GM19099 (cell line): ENCODE results near the gene GNB4.

Experiments used
- POLR2A ChIP-seq: IDR thresholded peaks from 3 replicates; pipeline ENCODE4 v1.6.1; 2011; ENCODE audit warnings: low read depth; ENCODE audit not compliant: insufficient read length; ENCODE audit errors: extremely low read depth

Gene GNB4

GRCh38 chr3:179451265-179452175 lies at the start of gene GNB4:
GNB4 (minus strand) TSS chr3:179451470; CDS start chr3:179426200, 25,270 bp downstream.
- peak; percentile 38 for TF ChIP-seq POLR2A

DNA sequence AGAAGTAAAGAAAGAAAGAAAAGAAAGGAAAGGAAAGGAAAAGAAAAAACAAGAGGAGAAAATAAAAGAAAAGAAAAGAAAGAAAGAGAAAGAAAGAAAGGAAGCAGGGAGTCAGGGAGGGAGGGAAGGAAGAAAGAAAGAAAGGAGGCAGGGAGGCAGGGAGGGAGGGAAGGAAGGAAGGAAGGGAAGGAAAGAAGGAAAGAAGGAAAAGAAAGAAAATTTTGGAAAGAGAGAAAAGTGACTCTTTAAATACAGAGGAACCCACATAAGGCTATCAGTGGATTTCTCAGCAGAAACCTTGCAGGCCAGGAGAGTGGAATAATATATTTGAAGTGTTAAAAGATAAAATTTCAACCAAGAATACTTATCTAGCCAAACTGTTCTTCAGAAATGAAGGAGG lies 44.2 kb upstream of the GNB4 start:
- TF ChIP-seq POLR2A: no peak

DNA sequence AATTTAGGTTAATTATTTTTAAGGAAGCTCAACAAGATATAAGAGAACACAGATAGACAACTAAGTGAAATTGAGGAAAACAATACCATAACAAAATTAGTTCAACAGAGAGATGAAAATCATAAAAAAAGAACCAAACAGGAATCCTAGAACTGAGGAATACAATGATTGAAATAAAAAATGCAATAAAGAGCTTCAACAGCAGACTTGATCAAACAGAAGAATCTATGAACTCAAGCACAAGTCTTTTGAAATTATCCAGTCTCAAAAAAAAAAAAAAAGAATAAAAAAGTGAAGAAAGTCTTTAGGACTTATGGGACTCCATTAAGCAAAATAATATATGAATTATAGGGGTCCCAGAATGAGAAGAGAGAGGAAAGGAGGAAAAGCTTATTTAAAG lies 42.0 kb upstream of the GNB4 start:
- no peak for TF ChIP-seq POLR2A

GRCh38 chr3:179488213-179488612 lies 36.9 kb upstream of the GNB4 start:
- no peak for TF ChIP-seq POLR2A

- TF ChIP-seq POLR2A: no peak
Measured at GRCh38 chr3:179486806-179487205, 35.5 kb upstream of the GNB4 start.

- TF ChIP-seq POLR2A: no peak
Measured at GRCh38 chr3:179482857-179483256, 31.6 kb upstream of the GNB4 start.

DNA sequence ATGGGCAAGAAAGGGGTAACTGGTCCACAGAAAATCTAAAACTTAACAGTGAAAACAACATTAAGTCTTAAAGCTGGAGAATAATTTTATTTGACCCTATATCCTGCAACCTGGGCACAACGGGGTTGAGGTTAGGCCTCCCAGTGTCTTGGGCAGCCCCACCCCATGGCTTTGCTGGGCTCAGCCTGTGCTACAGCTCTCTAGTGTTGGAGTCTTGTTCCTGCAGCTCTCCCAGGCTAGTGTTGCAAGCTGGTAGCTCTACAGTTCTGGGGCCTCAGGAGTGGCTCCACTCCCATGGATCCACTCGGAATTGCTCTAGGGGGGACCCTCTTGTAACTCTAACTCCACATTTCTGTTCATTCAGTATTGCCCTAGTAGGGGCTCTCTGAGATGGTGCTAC lies 24.9 kb upstream of the GNB4 start:
- TF ChIP-seq POLR2A: no peak

DNA sequence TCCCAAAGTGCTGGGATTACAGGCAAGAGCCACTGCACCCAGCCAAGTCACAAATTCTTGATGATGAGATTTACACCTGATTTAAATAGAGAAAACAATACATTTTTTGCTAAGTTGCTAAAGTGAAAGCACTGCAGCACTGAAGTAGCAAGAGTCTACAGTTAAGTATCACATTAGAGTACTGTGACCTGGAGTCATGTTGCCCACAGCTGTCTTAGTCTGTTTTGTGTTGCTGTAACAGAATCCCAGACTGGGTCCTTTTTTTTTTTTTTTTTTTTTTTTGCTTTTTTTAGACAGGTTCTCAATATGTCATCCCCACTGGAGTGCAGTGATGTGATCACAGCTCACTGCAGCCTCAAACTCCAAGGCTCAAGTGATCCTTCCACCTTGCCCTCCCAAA lies 23.2 kb upstream of the GNB4 start:
- TF ChIP-seq POLR2A: no peak

DNA sequence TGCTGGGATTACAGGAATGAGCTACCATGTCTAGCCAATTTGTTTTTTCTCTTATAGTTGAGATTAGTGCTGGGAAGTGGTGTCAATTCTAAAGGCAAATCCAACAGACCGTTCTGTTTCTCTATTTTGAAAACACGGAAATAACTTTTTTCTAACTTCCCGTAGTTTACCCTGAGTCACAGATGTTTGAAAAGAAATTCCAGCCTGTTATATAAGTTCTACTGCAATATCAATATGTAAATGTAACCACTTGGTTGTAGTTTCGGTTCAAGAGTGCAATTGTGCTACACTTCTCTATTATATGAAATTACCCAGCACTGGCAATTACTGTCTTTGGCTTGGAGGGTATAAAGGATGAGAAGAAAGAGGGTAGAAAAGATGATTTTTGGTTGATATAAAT lies 22.3 kb upstream of the GNB4 start:
- no peak for TF ChIP-seq POLR2A

DNA sequence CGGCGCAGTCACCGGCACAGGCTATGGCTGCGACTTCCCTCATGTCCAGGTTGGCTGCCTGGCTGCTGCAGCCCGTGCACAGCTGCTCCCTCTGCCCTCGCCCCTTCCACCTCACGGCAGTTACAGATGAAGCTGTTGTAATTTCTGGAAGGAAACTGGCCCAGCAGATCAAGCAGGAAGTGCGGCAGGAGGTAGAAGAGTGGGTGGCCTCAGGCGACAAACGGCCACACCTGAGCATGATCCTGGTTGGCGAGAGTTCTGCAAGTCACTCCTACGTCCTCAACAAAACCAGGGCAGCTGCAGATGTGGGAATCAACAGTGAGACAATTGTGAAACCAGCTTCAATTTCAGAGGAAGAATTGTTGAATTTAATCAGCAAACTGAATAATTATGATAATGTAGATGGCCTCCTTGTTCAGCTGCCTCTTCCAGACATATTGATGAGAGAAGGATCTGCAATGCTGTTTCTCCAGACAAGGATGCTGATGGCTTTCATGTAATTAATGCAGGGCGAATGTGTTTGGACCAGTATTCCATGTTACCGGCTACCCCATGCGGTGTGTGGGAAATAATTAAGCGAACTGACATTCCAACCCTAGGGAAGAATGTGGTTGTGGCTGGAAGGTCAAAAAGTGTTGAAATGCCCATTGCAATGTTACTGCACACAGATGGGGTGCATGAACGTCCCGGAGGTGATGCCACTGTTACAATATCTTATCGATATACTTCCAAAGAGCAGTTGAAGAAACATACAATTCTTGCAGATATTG lies 13.2 kb upstream of the GNB4 start:
- no peak for TF ChIP-seq POLR2A

- no peak for TF ChIP-seq POLR2A
Measured at GRCh38 chr3:179463319-179463718, 12.0 kb upstream of the GNB4 start.

- TF ChIP-seq POLR2A: no peak
Measured at GRCh38 chr3:179460260-179460659, 9.0 kb upstream of the GNB4 start.

DNA sequence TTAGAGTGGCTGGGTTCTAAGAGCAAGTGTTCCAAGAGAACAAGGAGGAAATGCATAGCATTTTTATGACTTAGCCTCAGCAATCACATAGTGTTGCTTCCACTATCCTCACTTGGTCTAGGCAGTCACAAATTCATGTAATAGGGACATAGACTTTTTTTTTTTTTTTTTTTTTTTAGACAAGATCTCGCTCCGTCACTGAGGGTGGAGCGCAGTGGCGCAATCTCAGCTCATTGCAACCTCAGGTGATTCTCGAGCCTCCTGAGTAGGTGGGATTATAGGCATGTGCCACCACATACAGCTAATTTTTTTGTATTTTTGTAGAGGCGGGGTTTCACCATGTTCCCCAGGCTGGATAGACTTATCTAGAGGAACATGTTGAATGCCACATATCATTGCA lies 4.7 kb upstream of the GNB4 start:
- TF ChIP-seq POLR2A: no peak

GRCh38 chr3:179454887-179455286 lies 3.6 kb upstream of the GNB4 start:
- no peak for TF ChIP-seq POLR2A

DNA sequence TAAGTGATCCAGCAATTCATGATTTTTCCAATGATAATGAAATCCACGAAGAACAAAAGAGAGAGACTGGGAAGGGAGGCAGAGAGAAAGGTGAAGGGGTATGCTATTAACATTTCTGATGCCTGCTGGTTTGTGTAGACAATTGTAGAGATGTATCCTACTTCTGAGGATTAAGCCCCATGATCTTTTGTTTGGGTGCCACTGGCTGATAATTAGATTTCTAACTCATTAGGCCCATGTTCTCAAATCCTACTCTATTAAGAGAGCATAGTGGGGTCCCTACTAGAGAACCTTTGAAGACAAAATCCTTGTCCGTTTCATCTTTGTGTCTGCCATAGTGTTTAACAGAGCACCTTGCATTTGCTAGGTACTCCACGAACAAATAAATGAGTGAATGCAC lies 2.7 kb upstream of the GNB4 start:
- no peak for TF ChIP-seq POLR2A

DNA sequence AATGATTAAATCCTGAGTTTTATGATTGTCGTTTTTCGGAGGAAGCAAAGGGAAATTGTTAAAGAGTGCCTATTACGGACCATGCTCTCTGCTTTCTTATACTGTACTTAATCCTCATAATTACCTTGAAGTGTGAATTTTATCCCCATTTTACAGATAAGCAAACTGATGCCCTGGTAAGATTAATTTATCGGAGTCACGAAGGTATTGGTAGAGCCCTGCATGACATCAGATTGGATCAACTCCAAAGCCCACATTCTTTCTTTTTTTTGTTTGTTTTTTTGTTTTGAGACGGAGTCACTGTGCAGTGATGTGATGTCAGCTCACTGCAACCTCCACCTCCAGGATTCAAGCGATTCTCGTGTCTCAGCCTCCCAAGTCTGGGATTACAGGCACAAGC lies 1.6 kb upstream of the GNB4 start:
- no peak for TF ChIP-seq POLR2A
